ENCODE data around the gene ELK4.

Gene ELK4

GRCh38 chr1:205619376-205619775, 12.4 kb downstream of the ELK4 start:
- no peak overlapping the region for H2AK5ac ChIP-seq (ENCODE audit: low read length)
- H3K4me2 ChIP-seq (ENCODE audit: low read length), result no peak overlapping the region
- no peak overlapping the region for H4K91ac ChIP-seq (ENCODE audit: low read depth, low read length)
- no peaks in the 10 kb centered on the region for H3K9me3 ChIP-seq (ENCODE audit: insufficient read depth, low read depth, low read length)
- no peak overlapping the region for H2BK5ac ChIP-seq (ENCODE audit: low read depth, low read length, poor library complexity)
- no peak for DNase-seq
- H3K27me3 ChIP-seq (ENCODE audit: insufficient read depth, low read length), result no peaks in the 10 kb centered on the region
- no peak overlapping the region for H4K12ac ChIP-seq (ENCODE audit: low read depth, low read length)
- H3K9ac ChIP-seq (ENCODE audit: low read length), result no peak overlapping the region
- H3K27ac ChIP-seq (ENCODE audit: low read depth, low read length), result no peak overlapping the region
- H3K79me2 ChIP-seq (ENCODE audit: control insufficient read depth, insufficient read depth, low read length, poor library complexity), result no peaks in the 10 kb centered on the region
- H3K79me1 ChIP-seq (ENCODE audit: low read length), result no peaks in the 10 kb centered on the region
- no peak overlapping the region for H2BK120ac ChIP-seq (ENCODE audit: insufficient read depth, low read length, poor library complexity)
- no peak overlapping the region for H3K14ac ChIP-seq (ENCODE audit: low read length)
- no peak overlapping the region for H3K18ac ChIP-seq (ENCODE audit: low read length)
- no peak overlapping the region for H2AFZ ChIP-seq (ENCODE audit: insufficient read depth, low read length, poor library complexity)
- no peak overlapping the region for H3K4me3 ChIP-seq (ENCODE audit: low read depth, low read length)
- H3K4me1 ChIP-seq (ENCODE audit: control insufficient read depth in 1 of 2, insufficient read depth in 2 of 2, low read length in 2 of 2), result no peaks in the 10 kb centered on the region
- no peak overlapping the region for H4K8ac ChIP-seq (ENCODE audit: low read depth, low read length)
- H3K36me3 ChIP-seq (ENCODE audit: control insufficient read depth in 1 of 2, insufficient read depth in 2 of 2, low read length in 2 of 2), result peaks cover 23% of the 10 kb centered on the region in 2 experiments
- no peak overlapping the region for H2BK12ac ChIP-seq (ENCODE audit: low read length)
- no peak overlapping the region for H3K23ac ChIP-seq (ENCODE audit: low read length)
- no peak overlapping the region for H3K4ac ChIP-seq (ENCODE audit: low read depth, low read length)
- WGBS (ENCODE audit: extremely low coverage, insufficient coverage, insufficient read length), result no CpG with 5 or more reads among the region's 3 CpGs

- Histone ChIP-seq H3K4me3 (ENCODE audit: low read depth, low read length) (no peak overlapping the region), H3K4ac (ENCODE audit: low read depth, low read length) (no peak overlapping the region), H3K4me2 (ENCODE audit: low read length) (no peak overlapping the region), H2BK12ac (ENCODE audit: low read length) (no peak overlapping the region), H2BK120ac (ENCODE audit: insufficient read depth, low read length, poor library complexity) (no peak overlapping the region), H2AK5ac (ENCODE audit: low read length) (no peak overlapping the region), H3K27me3 (ENCODE audit: insufficient read depth, low read length) (no peaks in the 10 kb centered on the region), H2BK5ac (ENCODE audit: low read depth, low read length, poor library complexity) (no peak overlapping the region), H3K14ac (ENCODE audit: low read length) (no peak overlapping the region), H3K79me1 (ENCODE audit: low read length) (no peaks in the 10 kb centered on the region), H2AFZ (ENCODE audit: insufficient read depth, low read length, poor library complexity) (no peak overlapping the region), H3K36me3 (ENCODE audit: control insufficient read depth in 1 of 2, insufficient read depth in 2 of 2, low read length in 2 of 2) (peaks cover 17 to 18% of the 10 kb centered on the region in 2 experiments), H3K4me1 (ENCODE audit: control insufficient read depth in 1 of 2, insufficient read depth in 2 of 2, low read length in 2 of 2) (peaks cover 0 to 4% of the 10 kb centered on the region in 2 experiments), H3K27ac (ENCODE audit: low read depth, low read length) (no peak overlapping the region), H3K9ac (ENCODE audit: low read length) (no peak overlapping the region), H3K9me3 (ENCODE audit: insufficient read depth, low read depth, low read length) (no peaks in the 10 kb centered on the region), H4K8ac (ENCODE audit: low read depth, low read length) (no peak overlapping the region), H3K23ac (ENCODE audit: low read length) (no peak overlapping the region), H4K91ac (ENCODE audit: low read depth, low read length) (no peak overlapping the region), H4K12ac (ENCODE audit: low read depth, low read length) (no peak overlapping the region), H3K18ac (ENCODE audit: low read length) (no peak overlapping the region), H3K79me2 (ENCODE audit: control insufficient read depth, insufficient read depth, low read length, poor library complexity) (no peaks in the 10 kb centered on the region)
- no CpG with 5 or more reads among the region's 1 CpG for WGBS (ENCODE audit: extremely low coverage, insufficient coverage, insufficient read length)
- DNase-seq, result no peak
These were observed 15.1 kb downstream of the ELK4 start for GRCh38 chr1:205616563-205617293.

GRCh38 chr1:205615789-205616188, 16.0 kb downstream of the ELK4 start:
- DNase-seq, result no peak
- no peaks in the 10 kb centered on the region for H3K79me1 ChIP-seq (ENCODE audit: low read length)
- H3K36me3 ChIP-seq (ENCODE audit: control insufficient read depth in 1 of 2, insufficient read depth in 2 of 2, low read length in 2 of 2), result peaks cover 14 to 17% of the 10 kb centered on the region in 2 experiments
- H3K79me2 ChIP-seq (ENCODE audit: control insufficient read depth, insufficient read depth, low read length, poor library complexity), result no peaks in the 10 kb centered on the region
- H2BK12ac ChIP-seq (ENCODE audit: low read length), result no peak overlapping the region
- no peak overlapping the region for H3K9ac ChIP-seq (ENCODE audit: low read length)
- H3K4me2 ChIP-seq (ENCODE audit: low read length), result no peak overlapping the region
- no peak overlapping the region for H3K18ac ChIP-seq (ENCODE audit: low read length)
- no peak overlapping the region for H4K12ac ChIP-seq (ENCODE audit: low read depth, low read length)
- H2AFZ ChIP-seq (ENCODE audit: insufficient read depth, low read length, poor library complexity), result no peak overlapping the region
- H3K14ac ChIP-seq (ENCODE audit: low read length), result no peak overlapping the region
- H3K23ac ChIP-seq (ENCODE audit: low read length), result no peak overlapping the region
- no peak overlapping the region for H4K8ac ChIP-seq (ENCODE audit: low read depth, low read length)
- no peak overlapping the region for H3K4me3 ChIP-seq (ENCODE audit: low read depth, low read length)
- H2BK120ac ChIP-seq (ENCODE audit: insufficient read depth, low read length, poor library complexity), result no peak overlapping the region
- no peak overlapping the region for H2AK5ac ChIP-seq (ENCODE audit: low read length)
- H3K4me1 ChIP-seq (ENCODE audit: control insufficient read depth in 1 of 2, insufficient read depth in 2 of 2, low read length in 2 of 2), result peaks cover 0 to 4% of the 10 kb centered on the region in 2 experiments
- no peak overlapping the region for H3K4ac ChIP-seq (ENCODE audit: low read depth, low read length)
- H3K27ac ChIP-seq (ENCODE audit: low read depth, low read length), result no peak overlapping the region
- H2BK5ac ChIP-seq (ENCODE audit: low read depth, low read length, poor library complexity), result no peak overlapping the region
- H3K27me3 ChIP-seq (ENCODE audit: insufficient read depth, low read length), result no peaks in the 10 kb centered on the region
- WGBS (ENCODE audit: extremely low coverage, insufficient coverage, insufficient read length), result no CpG with 5 or more reads among the region's 1 CpG
- no peak overlapping the region for H4K91ac ChIP-seq (ENCODE audit: low read depth, low read length)
- H3K9me3 ChIP-seq (ENCODE audit: insufficient read depth, low read depth, low read length), result no peaks in the 10 kb centered on the region

- H3K23ac ChIP-seq (ENCODE audit: low read length), result no peak overlapping the region
- H2AFZ ChIP-seq (ENCODE audit: insufficient read depth, low read length, poor library complexity), result no peak overlapping the region
- no peak overlapping the region for H3K4me2 ChIP-seq (ENCODE audit: low read length)
- no peak overlapping the region for H2AK5ac ChIP-seq (ENCODE audit: low read length)
- H3K36me3 ChIP-seq (ENCODE audit: control insufficient read depth in 1 of 2, insufficient read depth in 2 of 2, low read length in 2 of 2), result peaks cover 9% of the 10 kb centered on the region in 2 experiments
- H3K4me3 ChIP-seq (ENCODE audit: low read depth, low read length), result no peak overlapping the region
- H2BK120ac ChIP-seq (ENCODE audit: insufficient read depth, low read length, poor library complexity), result no peak overlapping the region
- no peak overlapping the region for H2BK12ac ChIP-seq (ENCODE audit: low read length)
- no peak overlapping the region for H2BK5ac ChIP-seq (ENCODE audit: low read depth, low read length, poor library complexity)
- H3K14ac ChIP-seq (ENCODE audit: low read length), result no peak overlapping the region
- no peak overlapping the region for H3K27ac ChIP-seq (ENCODE audit: low read depth, low read length)
- no peak overlapping the region for H3K9ac ChIP-seq (ENCODE audit: low read length)
- DNase-seq, result no peak
- H3K79me1 ChIP-seq (ENCODE audit: low read length), result no peaks in the 10 kb centered on the region
- H3K4ac ChIP-seq (ENCODE audit: low read depth, low read length), result no peak overlapping the region
- no peak overlapping the region for H4K8ac ChIP-seq (ENCODE audit: low read depth, low read length)
- H3K18ac ChIP-seq (ENCODE audit: low read length), result no peak overlapping the region
- peaks cover 0 to 7% of the 10 kb centered on the region in 2 experiments for H3K4me1 ChIP-seq (ENCODE audit: control insufficient read depth in 1 of 2, insufficient read depth in 2 of 2, low read length in 2 of 2)
- H3K9me3 ChIP-seq (ENCODE audit: insufficient read depth, low read depth, low read length), result no peaks in the 10 kb centered on the region
- no CpG with 5 or more reads among the region's 2 CpGs for WGBS (ENCODE audit: extremely low coverage, insufficient coverage, insufficient read length)
- H3K27me3 ChIP-seq (ENCODE audit: insufficient read depth, low read length), result no peaks in the 10 kb centered on the region
- H4K12ac ChIP-seq (ENCODE audit: low read depth, low read length), result no peak overlapping the region
- no peak overlapping the region for H4K91ac ChIP-seq (ENCODE audit: low read depth, low read length)
- no peaks in the 10 kb centered on the region for H3K79me2 ChIP-seq (ENCODE audit: control insufficient read depth, insufficient read depth, low read length, poor library complexity)
These were observed 17.9 kb downstream of the ELK4 start for GRCh38 chr1:205613854-205614412.

All from trophoblast cell (in vitro differentiated cells and primary cell).